ENCODE data around the gene ZMYM2. TPM values are rescaled to one million over a fixed set of nuclear protein-coding genes. Genes with fewer than 3 reads are reported as not detected.

The ZMYM2 gene
- total RNA-seq (2013; cell fraction: nucleolus; rRNA removed), result 417 and 423 TPM in 2 replicates
- total RNA-seq (2014; rRNA removed) (30.4 and 40.4 TPM in 2 replicates), total RNA-seq (2014; rRNA removed; fragmentation: Illumina TruSeq; extraction: Trizol) (57.6 and 60.3 TPM in 2 replicates), total RNA-seq (2021) (37.3 and 43.1 TPM in 2 replicates), polyA plus RNA-seq (2011; rRNA removed) (60.4 and 120 TPM in 2 replicates), polyA plus RNA-seq (2014; fragmentation: Illumina TruSeq; extraction: Trizol) (46.7 and 48.8 TPM in 2 replicates), polyA plus RNA-seq (2014; fragmentation: Nextera tagmentation; extraction: Ambion mirVana) (1 to 10 TPM; 9.5 TPM), polyA plus RNA-seq (2014; rRNA removed) (28.3 and 38.8 TPM in 2 replicates), polyA plus RNA-seq (2016; fragmentation: Nextera tagmentation; extraction: Ambion mirVana) (10 to 100 TPM; 13.0 to 15.3 TPM), polyA minus RNA-seq (2011; rRNA and poly(A)+ RNA removed) (55.6 and 76.2 TPM in 2 replicates), Bru-seq, nascent RNA (percentile 91 among the genes with signal in this experiment), BruChase-seq, experiment 1, labeled RNA remaining after a 6-hour chase (percentile 93 among the genes with signal in this experiment), BruChase-seq, experiment 2, labeled RNA remaining after a 2-hour chase (percentile 94 among the genes with signal in this experiment)
- 17.6 TPM for polyA plus RNA-seq (2011; ENCODE audit: low read depth)
- 14.7 and 23.3 TPM in 2 replicates for polyA plus RNA-seq (2011; cell fraction: cytosol; rRNA removed)
- 46.7 and 56.8 TPM in 2 replicates for polyA plus RNA-seq (2011; cell fraction: nucleus; rRNA removed)
- polyA plus RNA-seq (2012), result 30.5 and 40.5 TPM in 2 replicates
- polyA minus RNA-seq (2011; cell fraction: cytosol; rRNA and poly(A)+ RNA removed), result 27.4 and 35.9 TPM in 2 replicates
- polyA minus RNA-seq (2011; cell fraction: nucleus; rRNA and poly(A)+ RNA removed), result 53.9 and 73.6 TPM in 2 replicates
- long read RNA-seq, experiment 1, full-length matches to known transcripts, result 1 of 5 reads
- long read RNA-seq, experiment 1, partial matches to known transcripts, result 2 of 5 reads
- long read RNA-seq, experiment 1, other reads (novel, unspliced or antisense), result 2 of 5 reads
- long read RNA-seq, experiment 2, partial matches to known transcripts, result 12 of 18 reads
- long read RNA-seq, experiment 2, other reads (novel, unspliced or antisense), result 6 of 18 reads

DNA sequence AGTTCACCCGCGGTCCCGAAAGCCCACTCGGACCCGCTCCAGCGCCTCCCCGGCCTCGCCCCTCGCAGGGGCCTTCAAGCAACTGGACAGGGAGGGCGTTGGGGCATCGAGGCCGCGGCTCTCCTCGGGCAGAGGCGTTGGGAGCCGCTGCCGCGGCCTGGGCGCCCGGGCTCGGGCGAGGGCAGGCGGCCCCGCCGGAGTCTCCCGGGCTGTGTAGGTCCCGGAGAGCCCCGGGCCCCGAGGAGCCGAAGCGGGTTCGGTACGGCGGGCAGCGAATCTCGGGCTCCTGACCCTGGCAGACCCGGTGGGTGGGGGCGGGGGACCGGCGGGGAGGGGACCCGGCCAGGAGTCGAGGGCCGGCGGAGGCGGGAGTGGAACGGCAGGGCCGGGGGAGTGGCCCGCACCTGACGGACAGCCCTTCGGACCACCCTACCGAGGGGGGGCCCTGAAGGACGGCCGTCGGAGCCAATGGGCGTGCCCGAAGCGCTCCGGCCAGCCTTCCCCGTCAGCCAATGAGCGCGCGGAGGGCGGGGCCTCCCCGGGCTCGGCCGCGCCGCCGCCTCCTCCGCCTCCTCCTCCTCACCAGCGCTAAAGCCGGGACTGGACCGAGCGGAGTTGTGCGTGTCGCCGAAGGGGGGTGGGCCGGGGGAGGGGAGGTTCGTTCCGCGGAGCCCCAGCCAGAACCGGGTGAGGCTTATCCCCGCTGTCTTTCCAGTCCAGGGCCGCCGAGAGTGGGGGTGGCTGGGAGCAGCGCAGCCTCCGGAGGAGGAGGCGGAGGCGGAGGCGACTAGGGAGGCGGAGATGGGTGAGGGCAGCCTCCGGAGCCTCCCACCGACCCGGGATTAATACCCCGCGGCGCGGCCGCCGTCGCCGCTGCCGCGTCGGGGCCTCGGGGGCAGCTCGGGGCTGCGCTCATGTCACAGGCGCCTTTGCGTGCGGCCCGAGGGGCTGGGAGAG lies at the start of gene ZMYM2:
ZMYM2 (plus strand) TSS at position 573 of the 957 bp plus-strand sequence. CDS start 34,346 bp downstream, outside the sequence.
- Histone ChIP-seq H3K36me3 (ENCODE audit: control insufficient read depth in 2 of 2, insufficient read depth in 2 of 2, low read length in 1 of 2) (no peaks in the 10 kb centered on the region; a peak in 1 of 4 replicates), H3K4me3 (peak within 1 kb of the TSS; percentile 81), H3K79me2 (ENCODE audit: control insufficient read depth, insufficient read depth, low read length) (peaks cover 44% of the 10 kb centered on the region), H3K4me2 (ENCODE audit: control insufficient read depth, insufficient read depth) (peak within 1 kb of the TSS; percentile 100), H3K27ac (ENCODE audit: control insufficient read depth, insufficient read depth) (peak within 1 kb of the TSS; percentile 95), H2AFZ (ENCODE audit: control insufficient read depth, low read depth, low read length) (peak within 1 kb of the TSS; percentile 90), H3K27me3 (replicated peaks in 1 of 2; ENCODE audit: control insufficient read depth in 2 of 2, insufficient read depth in 2 of 2, low read length in 1 of 2) (no peaks in the 10 kb centered on the region), H3K9me3 (replicated peaks; ENCODE audit: control insufficient read depth, insufficient read depth, low read length) (no peaks in the 10 kb centered on the region), H3K9ac (ENCODE audit: control insufficient read depth, insufficient read depth, low read length) (peak within 1 kb of the TSS; percentile 92), H3K4me1 (ENCODE audit: control insufficient read depth, insufficient read depth, low read length) (no peaks in the 10 kb centered on the region), H4K20me1 (ENCODE audit: control insufficient read depth, insufficient read depth) (no peaks in the 10 kb centered on the region)
- no TSS peak for BruUV-seq (replicated peaks)
- under 1% methylated on average over 66 of the region's 112 CpGs for WGBS (ENCODE audit: insufficient coverage, insufficient replicate concordance, low lambda C conversion rate, missing lambda C conversion rate)
- peak; percentile 89 for ATAC-seq
- peak; percentile 79 for FAIRE-seq
- RAD21 ChIA-PET (ENCODE audit: unreplicated experiment), result no interaction called here
- CTCF ChIA-PET, result interaction anchor here (1.0 to 1.1 kb wide), 2 partner anchors 26 to 97 kb away, joined by 4 to 6 read pairs; no protein-coding TSS in a partner anchor
- peak; percentile 77 for DNase-seq (ENCODE audit: low read depth, low spot score)
- in situ Hi-C loops (cut with MboI), result no loop called here
- intact Hi-C loops (cut with micrococcal nuclease; ENCODE audit: unreplicated experiment), result loop anchor here (5.0 kb wide), 1 partner anchor 176 kb away; the partner anchor contains the start of gene PSPC1
- POLR2A ChIA-PET, result interaction anchor here (1.1 kb wide), 1 partner anchor 97 kb away, joined by 3 read pairs; no protein-coding TSS in a partner anchor
- SMC1A ChIA-PET (ENCODE audit: uncharacterized antibody, unreplicated experiment), result no interaction called here
- TF ChIP-seq PAX8 (IDR thresholded peaks at IDR 0.05) (no peak), GATAD2B (conservative IDR thresholded peaks at IDR 0.05; ENCODE audit: low read depth) (peak; percentile 18; the same call in 1 of the 2 replicates), IKZF2 (IDR thresholded peaks at IDR 0.05) (peak in 1 of 2 experiments; percentile 31; a peak in 2 of 4 replicates), SIN3A (IDR thresholded peaks at IDR 0.05; ENCODE audit: low read depth, low read length) (no peak), JUND (IDR thresholded peaks at IDR 0.05; ENCODE audit: low read depth, low read length) (0 out of 2 replicates have a peak, but pooled peaks have one; percentile 26), POLR2A (IDR thresholded peaks at IDR 0.05; ENCODE audit: low read depth, low read length) (peak; percentile 58), CBFB (IDR thresholded peaks at IDR 0.05; ENCODE audit: low read depth) (no peak), ATF7 (IDR thresholded peaks at IDR 0.05; ENCODE audit: low read depth) (0 out of 2 replicates have a peak, but pooled peaks have one; percentile 15), POLR2AphosphoS2 (IDR thresholded peaks at IDR 0.05; ENCODE audit: low read depth, low read length) (peak; percentile 50; the same call in 1 of the 2 replicates), POLR2AphosphoS5 (IDR thresholded peaks at IDR 0.05; ENCODE audit: low read length) (peak; percentile 15; the same call in 1 of the 2 replicates), LARP7 (IDR thresholded peaks at IDR 0.05) (peak; percentile 7; the same call in 1 of the 2 replicates), NFYA (IDR thresholded peaks at IDR 0.05; ENCODE audit: borderline replicate concordance, low read depth, low read length) (peak; percentile 87), RUNX3 (IDR thresholded peaks at IDR 0.05; ENCODE audit: low read length) (no peak)
- TF ChIP-seq, protein P1, sequence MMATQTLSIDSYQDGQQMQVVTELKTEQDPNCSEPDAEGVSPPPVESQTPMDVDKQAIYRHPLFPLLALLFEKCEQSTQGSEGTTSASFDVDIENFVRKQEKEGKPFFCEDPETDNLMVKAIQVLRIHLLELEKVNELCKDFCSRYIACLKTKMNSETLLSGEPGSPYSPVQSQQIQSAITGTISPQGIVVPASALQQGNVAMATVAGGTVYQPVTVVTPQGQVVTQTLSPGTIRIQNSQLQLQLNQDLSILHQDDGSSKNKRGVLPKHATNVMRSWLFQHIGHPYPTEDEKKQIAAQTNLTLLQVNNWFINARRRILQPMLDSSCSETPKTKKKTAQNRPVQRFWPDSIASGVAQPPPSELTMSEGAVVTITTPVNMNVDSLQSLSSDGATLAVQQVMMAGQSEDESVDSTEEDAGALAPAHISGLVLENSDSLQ (IDR thresholded peaks at IDR 0.05), result peak; percentile 99
- TF ChIP-seq, protein P2, sequence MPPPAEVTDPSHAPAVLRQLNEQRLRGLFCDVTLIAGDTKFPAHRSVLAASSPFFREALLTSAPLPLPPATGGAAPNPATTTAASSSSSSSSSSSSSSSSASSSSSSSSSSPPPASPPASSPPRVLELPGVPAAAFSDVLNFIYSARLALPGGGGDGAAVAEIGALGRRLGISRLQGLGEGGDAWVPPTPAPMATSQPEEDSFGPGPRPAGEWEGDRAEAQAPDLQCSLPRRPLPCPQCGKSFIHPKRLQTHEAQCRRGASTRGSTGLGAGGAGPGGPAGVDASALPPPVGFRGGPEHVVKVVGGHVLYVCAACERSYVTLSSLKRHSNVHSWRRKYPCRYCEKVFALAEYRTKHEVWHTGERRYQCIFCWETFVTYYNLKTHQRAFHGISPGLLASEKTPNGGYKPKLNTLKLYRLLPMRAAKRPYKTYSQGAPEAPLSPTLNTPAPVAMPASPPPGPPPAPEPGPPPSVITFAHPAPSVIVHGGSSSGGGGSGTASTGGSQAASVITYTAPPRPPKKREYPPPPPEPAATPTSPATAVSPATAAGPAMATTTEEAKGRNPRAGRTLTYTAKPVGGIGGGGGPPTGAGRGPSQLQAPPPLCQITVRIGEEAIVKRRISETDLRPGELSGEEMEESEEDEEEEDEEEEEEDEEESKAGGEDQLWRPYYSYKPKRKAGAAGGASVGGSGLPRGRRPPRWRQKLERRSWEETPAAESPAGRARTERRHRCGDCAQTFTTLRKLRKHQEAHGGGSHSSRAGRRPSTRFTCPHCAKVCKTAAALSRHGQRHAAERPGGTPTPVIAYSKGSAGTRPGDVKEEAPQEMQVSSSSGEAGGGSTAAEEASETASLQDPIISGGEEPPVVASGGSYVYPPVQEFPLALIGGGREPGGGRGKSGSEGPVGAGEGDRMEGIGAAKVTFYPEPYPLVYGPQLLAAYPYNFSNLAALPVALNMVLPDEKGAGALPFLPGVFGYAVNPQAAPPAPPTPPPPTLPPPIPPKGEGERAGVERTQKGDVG (CRISPR knock-in tag; IDR thresholded peaks at IDR 0.05), result no peak
